ENCODE measurements around the gene MTA3. TPM values are rescaled to one million over a fixed set of nuclear protein-coding genes. Genes with fewer than 3 reads are reported as not detected.

MTA3 gene
- total and polyA plus RNA-seq, 2 of the 8 experiments (the other 6 are each of a cell fraction or from before 2014, with no cell fraction given): 125 to 184 TPM

GRCh38 chr2:42781181-42781580, 212.7 kb downstream of the MTA3 start:
- Histone ChIP-seq H2BK5ac (ENCODE audit: low read depth, low read length) (no peak overlapping the region), H2BK15ac (ENCODE audit: low read length) (no peak overlapping the region), H3K23me2 (ENCODE audit: low read depth, low read length) (no peaks in the 10 kb centered on the region), H3K27me3 (replicated peaks in 1 of 4; ENCODE audit: control insufficient read depth in 3 of 4, extremely low read depth in 1 of 4, insufficient read depth in 3 of 4, low read length in 3 of 4) (no peaks in the 10 kb centered on the region), H2BK12ac (ENCODE audit: low read depth, low read length) (no peak overlapping the region), H4K91ac (replicated peaks; ENCODE audit: insufficient read length, low read length) (no peak overlapping the region), H2AFZ (ENCODE audit: low read length) (no peak overlapping the region), H3K56ac (replicated peaks; ENCODE audit: insufficient read length, low read depth, low read length) (no peak overlapping the region), H2BK120ac (replicated peaks; ENCODE audit: low read depth, low read length) (no peak overlapping the region), H3K79me1 (ENCODE audit: low read depth, low read length) (no peaks in the 10 kb centered on the region), H3K27ac (ENCODE audit: low read depth, low read length) (no peak overlapping the region), H4K20me1 (replicated peaks in 1 of 2; ENCODE audit: control insufficient read depth in 1 of 2, insufficient read depth in 2 of 2, low read length in 2 of 2) (no peaks in the 10 kb centered on the region), H4K5ac (ENCODE audit: insufficient read length, low read depth, low read length) (no peak overlapping the region), H3K9me3 (ENCODE audit: insufficient read depth in 2 of 2, low read depth in 1 of 2, low read length in 1 of 2) (peaks cover 14 to 21% of the 10 kb centered on the region in 2 experiments), H3K18ac (ENCODE audit: extremely low read depth, low read length) (no peak overlapping the region), H3K14ac (ENCODE audit: insufficient read length) (no peak overlapping the region), H3K4me3 (ENCODE audit: extremely low read depth in 1 of 4, insufficient read depth in 2 of 4, low read depth in 3 of 4, low read length in 4 of 4) (no peak overlapping the region), H4K8ac (ENCODE audit: extremely low read depth, insufficient read depth, low read length) (no peak overlapping the region), H3K23ac (ENCODE audit: insufficient read length) (no peak overlapping the region), H3K9ac (replicated peaks in 1 of 4; ENCODE audit: extremely low read depth in 1 of 4, low read depth in 3 of 4, low read length in 3 of 4) (no peak overlapping the region), H3K4me1 (replicated peaks in 1 of 4; ENCODE audit: control insufficient read depth in 3 of 4, insufficient read depth in 4 of 4, low read length in 3 of 4) (no peaks in the 10 kb centered on the region; a peak in 1 of 7 replicates), H3K4me2 (ENCODE audit: insufficient read depth in 1 of 2, low read depth in 2 of 2, low read length in 2 of 2) (no peak overlapping the region), H2AK5ac (ENCODE audit: low read depth, low read length) (no peak overlapping the region), H3K36me3 (ENCODE audit: control insufficient read depth in 2 of 4, insufficient read depth in 4 of 4, low read length in 3 of 4) (peaks cover 0 to 3% (median 1%) of the 10 kb centered on the region in 4 experiments; a peak in 2 of 8 replicates), H3K79me2 (ENCODE audit: control insufficient read depth in 1 of 2, insufficient read depth in 2 of 2, low read length in 2 of 2) (no peaks in the 10 kb centered on the region), H2BK20ac (ENCODE audit: low read length) (no peak overlapping the region), H3K4ac (replicated peaks; ENCODE audit: insufficient read length, low read depth, low read length) (no peak overlapping the region)
- FAIRE-seq (no peak), DNase-seq (ENCODE audit: low read depth in 1 of 2, low spot score in 2 of 2) (no peak)
- CTCF ChIA-PET (ENCODE audit: partially characterized antibody): interaction anchor here (0.7 kb wide), 2 partner anchors 12 to 36 kb away, joined by 3 read pairs; partner anchors contain the start of gene HAAO
- WGBS, 2 experiments (ENCODE audit: extremely low coverage in 1 of 2, insufficient coverage in 1 of 2, insufficient read length in 1 of 2, insufficient replicate concordance in 2 of 2, low coverage in 1 of 2, low lambda C conversion rate in 2 of 2, missing lambda C conversion rate in 1 of 2): 89% methylated on average over 1 of the region's 1 CpG; no CpG with 5 or more reads in 1 of the 2 experiments
- POLR2A ChIA-PET (ENCODE audit: partially characterized antibody): interaction anchor here (1.2 kb wide), 1 partner anchor 29 kb away, joined by 4 read pairs; no protein-coding TSS in a partner anchor
- TF ChIP-seq HDAC6 (IDR thresholded peaks at IDR 0.05; ENCODE audit: low read depth, low read length) (no peak), E2F6 (IDR thresholded peaks at IDR 0.05) (no peak), CTCF (IDR thresholded peaks at IDR 0.05; ENCODE audit: control extremely low read depth in 1 of 3, insufficient read depth in 1 of 3, low read depth in 1 of 3, low read length in 3 of 3) (no peak), BRCA1 (IDR thresholded peaks at IDR 0.05; ENCODE audit: low read depth, low read length) (no peak), HDAC2 (IDR thresholded peaks at IDR 0.05; ENCODE audit: borderline replicate concordance in 1 of 2, low read depth in 2 of 2, low read length in 2 of 2) (no peak), BACH1 (IDR thresholded peaks at IDR 0.05; ENCODE audit: low read length) (no peak), CTBP2 (IDR thresholded peaks at IDR 0.05; ENCODE audit: borderline replicate concordance, insufficient read depth, insufficient read length, low read length) (no peak), CHD2 (IDR thresholded peaks at IDR 0.05; ENCODE audit: low read length) (no peak), POLR2AphosphoS5 (IDR thresholded peaks at IDR 0.05; ENCODE audit: low read depth, low read length) (no peak)

Measured in H1 (cell line).